ENCODE measurements around the gene PEX11B.
"Not testable (repeated sequence)": the region's sequence is repeated elsewhere in the genome, so short reads cannot be mapped to it uniquely, and the experiment has no call there.

DNA sequence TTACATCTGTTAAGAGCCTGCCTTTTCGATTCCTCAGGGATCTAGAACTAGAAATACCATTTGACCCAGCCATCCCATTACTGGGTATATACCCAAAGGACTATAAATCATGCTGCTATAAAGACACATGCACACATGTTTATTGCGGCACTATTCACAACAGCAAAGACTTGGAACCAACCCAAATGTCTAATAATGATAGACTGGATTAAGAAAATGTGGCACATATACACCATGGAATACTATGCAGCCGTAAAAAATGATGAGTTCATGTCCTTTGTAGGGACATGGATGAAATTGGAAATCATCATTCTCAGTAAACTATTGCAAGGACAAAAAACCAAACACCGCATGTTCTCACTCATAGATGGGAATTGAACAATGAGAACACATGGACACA, 1.8 kb upstream of the PEX11B start:
- TF ChIP-seq GABPA (IDR thresholded peaks at IDR 0.05; ENCODE audit: borderline replicate concordance, insufficient read depth, low read length); CHD2 (IDR thresholded peaks at IDR 0.05; ENCODE audit: low read length); JUND (IDR thresholded peaks at IDR 0.05; ENCODE audit: low read length); EZH2 (IDR thresholded peaks at IDR 0.05; ENCODE audit: low read depth, low read length, severe bottlenecking); POLR2A (IDR thresholded peaks at IDR 0.05; ENCODE audit: control extremely low read depth in 1 of 2, low read depth in 2 of 2, low read length in 2 of 2); KDM1A (IDR thresholded peaks at IDR 0.05; ENCODE audit: borderline replicate concordance, low read length); SIN3A (conservative IDR thresholded peaks at IDR 0.05 in 1 of 2, IDR thresholded peaks at IDR 0.05 in 1 of 2; ENCODE audit: low read depth in 1 of 2, low read length in 2 of 2); POLR2AphosphoS5 (IDR thresholded peaks at IDR 0.05; ENCODE audit: low read depth, low read length); ZNF274 (IDR thresholded peaks at IDR 0.05; ENCODE audit: borderline replicate concordance, extremely low read depth, low read length); EP300 (IDR thresholded peaks at IDR 0.05; ENCODE audit: borderline replicate concordance in 1 of 2, low read depth in 2 of 2, low read length in 2 of 2); ATF2 (IDR thresholded peaks at IDR 0.05; ENCODE audit: low read length); RFX5 (IDR thresholded peaks at IDR 0.05; ENCODE audit: borderline replicate concordance, low read depth, low read length): not testable (repeated sequence)
- TF ChIP-seq, protein P1, sequence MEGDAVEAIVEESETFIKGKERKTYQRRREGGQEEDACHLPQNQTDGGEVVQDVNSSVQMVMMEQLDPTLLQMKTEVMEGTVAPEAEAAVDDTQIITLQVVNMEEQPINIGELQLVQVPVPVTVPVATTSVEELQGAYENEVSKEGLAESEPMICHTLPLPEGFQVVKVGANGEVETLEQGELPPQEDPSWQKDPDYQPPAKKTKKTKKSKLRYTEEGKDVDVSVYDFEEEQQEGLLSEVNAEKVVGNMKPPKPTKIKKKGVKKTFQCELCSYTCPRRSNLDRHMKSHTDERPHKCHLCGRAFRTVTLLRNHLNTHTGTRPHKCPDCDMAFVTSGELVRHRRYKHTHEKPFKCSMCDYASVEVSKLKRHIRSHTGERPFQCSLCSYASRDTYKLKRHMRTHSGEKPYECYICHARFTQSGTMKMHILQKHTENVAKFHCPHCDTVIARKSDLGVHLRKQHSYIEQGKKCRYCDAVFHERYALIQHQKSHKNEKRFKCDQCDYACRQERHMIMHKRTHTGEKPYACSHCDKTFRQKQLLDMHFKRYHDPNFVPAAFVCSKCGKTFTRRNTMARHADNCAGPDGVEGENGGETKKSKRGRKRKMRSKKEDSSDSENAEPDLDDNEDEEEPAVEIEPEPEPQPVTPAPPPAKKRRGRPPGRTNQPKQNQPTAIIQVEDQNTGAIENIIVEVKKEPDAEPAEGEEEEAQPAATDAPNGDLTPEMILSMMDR (IDR thresholded peaks at IDR 0.05; ENCODE audit: control extremely low read depth in 1 of 3, insufficient read depth in 1 of 3, low read depth in 1 of 3, low read length in 3 of 3): not testable (repeated sequence)
- TF ChIP-seq, protein P2, sequence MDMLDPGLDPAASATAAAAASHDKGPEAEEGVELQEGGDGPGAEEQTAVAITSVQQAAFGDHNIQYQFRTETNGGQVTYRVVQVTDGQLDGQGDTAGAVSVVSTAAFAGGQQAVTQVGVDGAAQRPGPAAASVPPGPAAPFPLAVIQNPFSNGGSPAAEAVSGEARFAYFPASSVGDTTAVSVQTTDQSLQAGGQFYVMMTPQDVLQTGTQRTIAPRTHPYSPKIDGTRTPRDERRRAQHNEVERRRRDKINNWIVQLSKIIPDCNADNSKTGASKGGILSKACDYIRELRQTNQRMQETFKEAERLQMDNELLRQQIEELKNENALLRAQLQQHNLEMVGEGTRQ (IDR thresholded peaks at IDR 0.05; ENCODE audit: low read length): not testable (repeated sequence)
